Uterus (tissue), 2 donors: ENCODE results near the gene ATP9B.

Experiments
- CTCF ChIP-seq, 4 experiments: fragments of 200-600 bp in 2 of 4; fragments of 450-650 bp in 2 of 4; sonication (generic) in 2 of 4; IDR thresholded peaks; one replicate each; pipeline ENCODE4 v1.5.1; 2016 to 2019; ENCODE audit warnings: antibody characterized with exemption in 4 of 4, mild to moderate bottlenecking in 2 of 4, moderate library complexity in 1 of 4
- POLR2A ChIP-seq, 2 donors: fragments of 450-650 bp; IDR thresholded peaks; one replicate each; pipeline ENCODE4 v1.6.1; 2016; ENCODE audit warnings: antibody characterized with exemption in 2 of 2, mild to moderate bottlenecking in 1 of 2, moderate library complexity in 1 of 2

GRCh38 chr18:79048245-79048632, 21.0 kb upstream of the ATP9B start:
- TF ChIP-seq CTCF (IDR thresholded peaks at IDR 0.05) (no peak), POLR2A (IDR thresholded peaks at IDR 0.05) (no peak)
